ENCODE measurements around the gene MRGPRD. TPM values are rescaled to one million over a fixed set of nuclear protein-coding genes. Genes with fewer than 3 reads are reported as not detected.
"Not testable (repeated sequence)": the region's sequence is repeated elsewhere in the genome, so short reads cannot be mapped to it uniquely, and the experiment has no call there.

The MRGPRD gene
- total RNA-seq, 1 donor from 2014 or later: not detected

GRCh38 chr11:69000391-69000790 lies 19.6 kb upstream of the MRGPRD start:
- Histone ChIP-seq H3K4me3 (no peak overlapping the region), H3K4me1 (no peaks in the 10 kb centered on the region), H3K36me3 (no peaks in the 10 kb centered on the region), H2AFZ (replicated peaks) (no peak overlapping the region), H3K27ac (no peak overlapping the region), H3K27me3 (no peaks in the 10 kb centered on the region), H3K9me3 (ENCODE audit: low read depth) (no peaks in the 10 kb centered on the region), H3K4me2 (no peak overlapping the region), H3K9ac (no peak overlapping the region), H4K20me1 (ENCODE audit: low read depth) (no peaks in the 10 kb centered on the region), H3K79me2 (ENCODE audit: low read depth) (no peaks in the 10 kb centered on the region), H3F3A (ENCODE audit: low read depth) (no peaks in the 10 kb centered on the region)
- H3K4me1 Mint-ChIP-seq: peaks cover 9% of the 10 kb centered on the region
- H3K27ac Mint-ChIP-seq: no peak overlapping the region
- H3K4me3 Mint-ChIP-seq: no peak overlapping the region
- H3K27me3 Mint-ChIP-seq (ENCODE audit: insufficient read depth, low read depth): peaks cover 4% of the 10 kb centered on the region
- TF ChIP-seq EZH2 (IDR thresholded peaks at IDR 0.05) (no peak), CTCF (IDR thresholded peaks at IDR 0.05) (no peak), EZH2phosphoT487 (IDR thresholded peaks at IDR 0.05) (no peak)
- no peak for DNase-seq (ENCODE audit: low spot score)
- H3K36me3 Mint-ChIP-seq: no peaks in the 10 kb centered on the region
- H3K9me3 Mint-ChIP-seq: no peaks in the 10 kb centered on the region

GRCh38 chr11:68999748-69000355 lies 19.1 kb upstream of the MRGPRD start:
- H3K36me3 ChIP-seq; H3K4me1 Mint-ChIP-seq; H3K4me3 Mint-ChIP-seq; H3K4me2 ChIP-seq; DNase-seq (ENCODE audit: low spot score); H2AFZ ChIP-seq (replicated peaks); H3K27me3 Mint-ChIP-seq (ENCODE audit: insufficient read depth, low read depth); H3K9ac ChIP-seq; H3K4me1 ChIP-seq; H3K9me3 Mint-ChIP-seq; H3K27me3 ChIP-seq; H3K27ac ChIP-seq; H3F3A ChIP-seq (ENCODE audit: low read depth); H3K36me3 Mint-ChIP-seq; H4K20me1 ChIP-seq (ENCODE audit: low read depth); H3K79me2 ChIP-seq (ENCODE audit: low read depth); H3K27ac Mint-ChIP-seq; H3K4me3 ChIP-seq; H3K9me3 ChIP-seq (ENCODE audit: low read depth): not testable (repeated sequence)

- H3K4me1 Mint-ChIP-seq: peaks cover 7% of the 10 kb centered on the region
- Histone ChIP-seq H3K79me2 (ENCODE audit: low read depth) (no peaks in the 10 kb centered on the region), H3K36me3 (no peaks in the 10 kb centered on the region), H3K9me3 (ENCODE audit: low read depth) (no peaks in the 10 kb centered on the region), H4K20me1 (ENCODE audit: low read depth) (no peaks in the 10 kb centered on the region), H3K4me2 (no peak overlapping the region), H2AFZ (replicated peaks) (no peak overlapping the region), H3F3A (ENCODE audit: low read depth) (no peaks in the 10 kb centered on the region), H3K4me3 (no peak overlapping the region), H3K27ac (no peak overlapping the region), H3K9ac (no peak overlapping the region), H3K4me1 (no peaks in the 10 kb centered on the region), H3K27me3 (no peaks in the 10 kb centered on the region)
- no peaks in the 10 kb centered on the region for H3K36me3 Mint-ChIP-seq
- no peaks in the 10 kb centered on the region for H3K9me3 Mint-ChIP-seq
- peak overlapping the region; percentile 55 for H3K27ac Mint-ChIP-seq
- no peak overlapping the region for H3K4me3 Mint-ChIP-seq
- TF ChIP-seq CTCF (IDR thresholded peaks at IDR 0.05) (no peak), EZH2phosphoT487 (IDR thresholded peaks at IDR 0.05) (no peak), EZH2 (IDR thresholded peaks at IDR 0.05) (no peak)
- no peak for DNase-seq (ENCODE audit: low spot score)
- H3K27me3 Mint-ChIP-seq (ENCODE audit: insufficient read depth, low read depth): peaks cover 2% of the 10 kb centered on the region
These were observed 18.4 kb upstream of the MRGPRD start for GRCh38 chr11:68999093-68999747.

GRCh38 chr11:68998390-68998911 lies 17.7 kb upstream of the MRGPRD start:
- no peak overlapping the region for H3K27ac ChIP-seq
- H2AFZ ChIP-seq (replicated peaks): no peak overlapping the region
- H3K27me3 Mint-ChIP-seq (ENCODE audit: insufficient read depth, low read depth): peaks cover 2% of the 10 kb centered on the region

More at GRCh38 chr11:68998390-68998911, 17.7 kb upstream of the MRGPRD start:
- Histone ChIP-seq H3K9me3 (ENCODE audit: low read depth) (no peaks in the 10 kb centered on the region), H3K79me2 (ENCODE audit: low read depth) (no peaks in the 10 kb centered on the region), H3F3A (ENCODE audit: low read depth) (no peaks in the 10 kb centered on the region), H3K4me3 (no peak overlapping the region), H3K9ac (no peak overlapping the region), H3K36me3 (no peaks in the 10 kb centered on the region), H3K4me2 (no peak overlapping the region), H3K4me1 (no peaks in the 10 kb centered on the region), H3K27me3 (no peaks in the 10 kb centered on the region), H4K20me1 (ENCODE audit: low read depth) (no peaks in the 10 kb centered on the region)
- peaks cover 7% of the 10 kb centered on the region for H3K4me1 Mint-ChIP-seq
- H3K27ac Mint-ChIP-seq: peak overlapping the region; percentile 60
- TF ChIP-seq EZH2 (IDR thresholded peaks at IDR 0.05) (no peak), CTCF (IDR thresholded peaks at IDR 0.05) (no peak), EZH2phosphoT487 (IDR thresholded peaks at IDR 0.05) (no peak)
- H3K4me3 Mint-ChIP-seq: no peak overlapping the region
- no peaks in the 10 kb centered on the region for H3K9me3 Mint-ChIP-seq
- no peaks in the 10 kb centered on the region for H3K36me3 Mint-ChIP-seq
- DNase-seq (ENCODE audit: low spot score): no peak

Measured in neural progenitor cell (in vitro differentiated cells).